H9 (cell line): ENCODE data around the gene PRIM2. TPM values are rescaled to one million over a fixed set of nuclear protein-coding genes. Genes with fewer than 3 reads are reported as not detected.
"Not testable (repeated sequence)": the region's sequence is repeated elsewhere in the genome, so short reads cannot be mapped to it uniquely, and the experiment has no call there.

Source experiments
- DNase-seq: peaks from one replicate; pipeline ENCODE4 v3.0.0-alpha.2; 2017
- H2AFZ ChIP-seq: one replicate; pipeline ENCODE4 v1.6.1; 2013; ENCODE audit warnings: mild to moderate bottlenecking, low read length, control low read depth, moderate library complexity
- H2AK5ac ChIP-seq: 2 replicates; pipeline ENCODE4 v1.6.1; 2013; ENCODE audit warnings: low read length, control low read depth, mixed read lengths; ENCODE audit not compliant: insufficient read length
- H2BK120ac ChIP-seq: one replicate; pipeline ENCODE4 v1.6.1; 2013; ENCODE audit warnings: low read depth, mild to moderate bottlenecking, low read length, control low read depth, inconsistent platforms; ENCODE audit not compliant: poor library complexity, severe bottlenecking
- H2BK12ac ChIP-seq: 2 replicates; pipeline ENCODE4 v1.6.1; 2013; ENCODE audit warnings: low read length, control low read depth, mixed read lengths, low read depth; ENCODE audit not compliant: insufficient read length
- H2BK15ac ChIP-seq: 2 replicates; pipeline ENCODE4 v1.6.1; 2013; ENCODE audit warnings: low read depth, low read length, control low read depth
- H2BK20ac ChIP-seq: one replicate; pipeline ENCODE4 v1.6.1; 2013; ENCODE audit warnings: low read depth, mild to moderate bottlenecking, low read length, control low read depth, inconsistent platforms; ENCODE audit not compliant: poor library complexity, severe bottlenecking
- H2BK5ac ChIP-seq: 2 replicates; pipeline ENCODE4 v1.6.1; 2013; ENCODE audit warnings: low read length, control low read depth, mixed read lengths; ENCODE audit not compliant: insufficient read length
- H3K14ac ChIP-seq: 2 replicates; pipeline ENCODE4 v1.6.1; 2013; ENCODE audit warnings: low read length, control low read depth; ENCODE audit not compliant: insufficient read depth
- H3K18ac ChIP-seq: 2 replicates; pipeline ENCODE4 v1.6.1; 2013; ENCODE audit warnings: low read depth, mild to moderate bottlenecking, mixed read lengths, low read length, control low read depth; ENCODE audit not compliant: insufficient read length
- H3K23ac ChIP-seq: 2 replicates; pipeline ENCODE4 v1.6.1; 2013; ENCODE audit warnings: low read length, control low read depth, mixed read lengths, low read depth; ENCODE audit not compliant: insufficient read length
- H3K23me2 ChIP-seq: 2 replicates; pipeline ENCODE4 v1.6.1; 2013; ENCODE audit warnings: low read depth, mild to moderate bottlenecking, mixed read lengths, low read length, control low read depth; ENCODE audit not compliant: insufficient read length, poor library complexity, severe bottlenecking
- H3K27ac ChIP-seq: 2 replicates; pipeline ENCODE4 v1.5.1; 2013; ENCODE audit warnings: low read length, control low read depth, mixed read lengths, low read depth; ENCODE audit not compliant: insufficient read length
- H3K27me3 ChIP-seq: 2 replicates; pipeline ENCODE4 v1.6.1; 2013; ENCODE audit warnings: low read length, control low read depth, inconsistent platforms; ENCODE audit not compliant: insufficient read depth
- H3K4ac ChIP-seq: 2 replicates; pipeline ENCODE4 v1.6.1; 2013; ENCODE audit warnings: low read depth, mild to moderate bottlenecking, control low read depth, inconsistent platforms, low read length, moderate library complexity
- H3K4me1 ChIP-seq: 2 replicates; pipeline ENCODE4 v1.6.1; 2013; ENCODE audit warnings: low read length, control low read depth, inconsistent platforms; ENCODE audit not compliant: insufficient read depth
- H3K4me2 ChIP-seq: 2 replicates; pipeline ENCODE4 v1.6.1; 2013; ENCODE audit warnings: low read length, control low read depth, mixed read lengths; ENCODE audit not compliant: insufficient read length, insufficient read depth
- H3K56ac ChIP-seq: 2 replicates; pipeline ENCODE4 v1.6.1; 2013; ENCODE audit warnings: low read depth, mild to moderate bottlenecking, mixed read lengths, low read length, control low read depth; ENCODE audit not compliant: insufficient read length
- H3K79me1 ChIP-seq: 2 replicates; pipeline ENCODE4 v1.6.1; 2013; ENCODE audit warnings: low read depth, mild to moderate bottlenecking, moderate library complexity, low read length, control low read depth, inconsistent platforms; ENCODE audit not compliant: insufficient read depth, poor library complexity, severe bottlenecking
- H3K79me2 ChIP-seq: 2 replicates; pipeline ENCODE4 v1.6.1; 2013; ENCODE audit warnings: low read length, control low read depth, inconsistent platforms; ENCODE audit not compliant: insufficient read depth
- H3K9ac ChIP-seq: 2 replicates; pipeline ENCODE4 v1.6.1; 2013; ENCODE audit warnings: low read length, control low read depth, mixed read lengths; ENCODE audit not compliant: insufficient read length; ENCODE audit errors: extremely low read depth
- H3K9me3 ChIP-seq: one replicate; pipeline ENCODE4 v1.6.1; 2013; ENCODE audit warnings: low read depth, low read length, inconsistent platforms; ENCODE audit not compliant: control insufficient read depth
- H3T11ph ChIP-seq: one replicate; pipeline ENCODE4 v1.6.1; 2013; ENCODE audit warnings: mild to moderate bottlenecking, low read length, control low read depth, inconsistent platforms
- H4K20me1 ChIP-seq: one replicate; pipeline ENCODE4 v1.6.1; 2013; ENCODE audit not compliant: control insufficient read depth, insufficient read length, insufficient read depth
- H4K5ac ChIP-seq: 2 replicates; pipeline ENCODE4 v1.6.1; 2013; ENCODE audit warnings: low read depth, mild to moderate bottlenecking, mixed read lengths, low read length, control low read depth; ENCODE audit not compliant: insufficient read length
- H4K8ac ChIP-seq: replicated peaks from 2 replicates; pipeline ENCODE4 v1.6.1; 2013; ENCODE audit warnings: low read length, control low read depth, mixed read lengths, low read depth; ENCODE audit not compliant: insufficient read length
- H4K91ac ChIP-seq: 2 replicates; pipeline ENCODE4 v1.6.1; 2013; ENCODE audit warnings: low read depth, mild to moderate bottlenecking, moderate library complexity, mixed read lengths, low read length, control low read depth; ENCODE audit not compliant: insufficient read length
- H3K27ac Mint-ChIP-seq, 3 experiments: 2 replicates in 2 of 3; 3 replicates in 1 of 3; pipeline ENCODE4 v1.8.0; 2020 to 2021; ENCODE audit warnings: mixed read lengths in 3 of 3, mild to moderate bottlenecking in 1 of 3, moderate library complexity in 1 of 3
- H3K27me3 Mint-ChIP-seq: 2 replicates; pipeline ENCODE4 v1.8.0; 2021; ENCODE audit warnings: low read depth, mild to moderate bottlenecking, moderate library complexity, mixed read lengths
- H3K36me3 Mint-ChIP-seq, 3 experiments: 2 replicates in 2 of 3; 3 replicates in 1 of 3; pipeline ENCODE4 v1.8.0; 2020 to 2021; ENCODE audit warnings: low read depth in 3 of 3, mixed read lengths in 3 of 3; ENCODE audit not compliant: insufficient read depth in 1 of 3
- H3K4me1 Mint-ChIP-seq, 2 experiments: 2 replicates each; pipeline ENCODE4 v1.8.0; 2020; ENCODE audit warnings: mixed read lengths in 2 of 2
- H3K4me3 Mint-ChIP-seq, 2 experiments: 2 replicates in 1 of 2; 3 replicates in 1 of 2; pipeline ENCODE4 v1.8.0; 2020 to 2021; ENCODE audit warnings: mild to moderate bottlenecking in 2 of 2, mixed read lengths in 2 of 2, moderate library complexity in 1 of 2
- H3K9me3 Mint-ChIP-seq, 2 experiments: 2 replicates in 1 of 2; 3 replicates in 1 of 2; pipeline ENCODE4 v1.8.0; 2020; ENCODE audit warnings: mild to moderate bottlenecking in 2 of 2, mixed read lengths in 2 of 2, moderate library complexity in 1 of 2
- WGBS: extraction: QIAGEN DNeasy Blood & Tissue Kit; methylation state at CpG from one replicate; pipeline ENCODE4 v1.1.7; 2013; ENCODE audit warnings: missing lambda C conversion rate, low lambda C conversion rate, mixed read lengths; ENCODE audit not compliant: insufficient read length; ENCODE audit errors: extremely low coverage; 5-methylcytosine and 5-hydroxymethylcytosine counted together
- total RNA-seq: library from RNA; stranded (reverse); gene quantifications from 2 replicates; pipeline ENCODE4 v1.2.1, GENCODE V29; 2021

PRIM2 gene
- total RNA-seq, 1 experiment from 2014 or later = 43.0 TPM

DNA sequence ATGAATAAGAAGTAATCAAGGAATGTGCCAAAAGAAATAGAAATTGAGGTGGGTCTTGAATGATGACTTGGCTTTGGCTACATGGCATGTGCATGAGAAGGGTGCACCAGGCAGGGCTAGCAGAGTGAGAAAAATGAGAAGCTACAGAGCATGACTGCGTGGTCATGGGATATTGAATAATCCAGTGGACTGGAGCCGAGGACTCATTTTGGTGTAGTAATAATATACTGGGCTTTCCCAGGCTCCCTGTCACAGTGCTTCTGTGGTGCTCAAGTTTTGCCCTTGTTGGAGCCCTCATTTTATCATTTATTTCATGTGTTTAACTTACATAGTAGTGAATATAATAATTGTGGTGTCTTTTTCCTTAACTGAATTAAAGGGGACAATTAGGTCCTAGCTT, 217.7 kb downstream of the PRIM2 start:
- not testable (repeated sequence) for H3K36me3 Mint-ChIP-seq, H3K23me2 ChIP-seq, H3K9me3 Mint-ChIP-seq, H4K20me1 ChIP-seq, H2AK5ac ChIP-seq, H3K4me2 ChIP-seq, H3K79me2 ChIP-seq, H3K56ac ChIP-seq, H3K4me3 Mint-ChIP-seq, H2BK120ac ChIP-seq, H3K27ac ChIP-seq, H3T11ph ChIP-seq, H4K8ac ChIP-seq, H3K4me1 Mint-ChIP-seq, H2BK5ac ChIP-seq, H3K9ac ChIP-seq, H3K27me3 ChIP-seq, H3K23ac ChIP-seq, H3K9me3 ChIP-seq, H3K79me1 ChIP-seq, H3K27ac Mint-ChIP-seq, H3K18ac ChIP-seq, H4K91ac ChIP-seq, H4K5ac ChIP-seq, H2BK12ac ChIP-seq, DNase-seq, H3K4me1 ChIP-seq, H2BK20ac ChIP-seq, H3K27me3 Mint-ChIP-seq, H3K14ac ChIP-seq, H2BK15ac ChIP-seq, H2AFZ ChIP-seq, H3K4ac ChIP-seq
- WGBS = no CpG with 5 or more reads among the region's 2 CpGs
